ENCODE measurements around the gene DGKD. TPM values are rescaled to one million over a fixed set of nuclear protein-coding genes. Genes with fewer than 3 reads are reported as not detected.
A peak's percentile ranks its signal among the peaks of the same experiment; 100 is the strongest.

The DGKD gene
- polyA plus RNA-seq, 3 donors = 14.5 to 67.5 (median 16.6) TPM

DNA sequence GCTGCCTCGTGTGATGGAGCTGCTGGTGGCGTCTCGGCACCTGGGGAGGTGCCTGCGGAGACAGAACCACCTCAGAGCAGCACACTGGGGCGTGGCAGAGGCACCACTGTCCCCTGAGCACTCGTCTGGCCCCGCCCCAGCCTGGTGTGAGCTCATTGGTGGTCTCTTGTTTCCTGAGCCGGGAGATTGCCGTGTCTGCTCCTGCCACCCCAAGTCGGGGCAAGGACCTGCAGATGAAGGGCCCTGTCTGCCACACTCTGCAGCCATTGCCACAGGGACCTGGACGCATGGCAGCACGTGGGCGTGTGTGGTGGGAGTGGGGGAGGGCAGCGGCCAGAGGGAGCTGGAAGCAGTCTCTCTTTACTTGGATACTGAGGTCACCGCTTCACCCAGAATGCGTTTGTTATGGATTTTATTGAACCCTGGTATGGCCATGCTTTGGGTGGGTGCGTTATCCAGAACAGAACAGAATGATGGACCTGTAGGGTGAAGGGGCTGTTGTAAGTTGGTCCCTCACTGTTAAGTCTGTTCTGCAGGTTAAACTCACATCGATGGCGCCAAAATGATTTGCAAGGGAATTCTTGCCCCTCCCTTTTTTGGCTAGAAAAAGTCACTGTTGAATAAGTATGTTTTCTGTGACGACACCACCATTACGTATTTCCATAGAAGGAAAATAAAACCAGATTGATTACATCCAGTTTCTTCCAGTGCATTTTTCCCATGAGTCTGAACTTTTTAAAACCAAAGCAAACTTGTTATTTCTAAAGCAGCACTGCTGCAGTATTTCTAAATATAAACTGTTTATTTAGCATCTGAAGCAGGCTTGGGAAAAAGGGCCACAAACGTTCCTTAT, 120.2 kb downstream of the DGKD start:
- no peaks in the 10 kb centered on the region for H3K79me2 ChIP-seq (ENCODE audit: insufficient read depth, low read length)
- H3K9me3 ChIP-seq (replicated peaks in 1 of 2; ENCODE audit: control insufficient read depth in 1 of 2, insufficient read depth in 1 of 2, low read length in 2 of 2) = no peaks in the 10 kb centered on the region
- Mint-ChIP-seq H3K4me3 (no peak overlapping the region), H3K4me1 (no peaks in the 10 kb centered on the region), H3K27me3 (ENCODE audit: low read depth in 3 of 3) (peaks cover 0 to 2% (median 0%) of the 10 kb centered on the region in 3 donors), H3K36me3 (peaks cover 54 to 72% of the 10 kb centered on the region in 2 donors), H3K27ac (peak overlapping the region in 3 of 7 donors; percentile 4 to 62 (median 18)), H3K9me3 (peaks cover 0 to 2% (median 1%) of the 10 kb centered on the region in 7 donors)
- H3K27ac ChIP-seq (ENCODE audit: low read depth in 1 of 2, low read length in 2 of 2) = no peak overlapping the region
- WGBS (ENCODE audit: insufficient coverage) = 94% methylated on average over 18 of the region's 22 CpGs
- H3K4me1 ChIP-seq (ENCODE audit: control insufficient read depth in 1 of 2, insufficient read depth in 2 of 2, low read length in 2 of 2) = no peaks in the 10 kb centered on the region
- no peak overlapping the region for H2AFZ ChIP-seq (ENCODE audit: insufficient read depth, low read depth, low read length, poor library complexity, severe bottlenecking)
- no peak for DNase-seq
- intact Hi-C loops (cut with micrococcal nuclease) = no loop called here
- no peak overlapping the region for H3K4me3 ChIP-seq (replicated peaks in 1 of 3; ENCODE audit: low read depth in 2 of 3, low read length in 3 of 3)
- no peaks in the 10 kb centered on the region for H3K27me3 ChIP-seq (ENCODE audit: control insufficient read depth in 2 of 2, insufficient read depth in 2 of 2, low read length in 2 of 2)
- TF ChIP-seq, protein P1, sequence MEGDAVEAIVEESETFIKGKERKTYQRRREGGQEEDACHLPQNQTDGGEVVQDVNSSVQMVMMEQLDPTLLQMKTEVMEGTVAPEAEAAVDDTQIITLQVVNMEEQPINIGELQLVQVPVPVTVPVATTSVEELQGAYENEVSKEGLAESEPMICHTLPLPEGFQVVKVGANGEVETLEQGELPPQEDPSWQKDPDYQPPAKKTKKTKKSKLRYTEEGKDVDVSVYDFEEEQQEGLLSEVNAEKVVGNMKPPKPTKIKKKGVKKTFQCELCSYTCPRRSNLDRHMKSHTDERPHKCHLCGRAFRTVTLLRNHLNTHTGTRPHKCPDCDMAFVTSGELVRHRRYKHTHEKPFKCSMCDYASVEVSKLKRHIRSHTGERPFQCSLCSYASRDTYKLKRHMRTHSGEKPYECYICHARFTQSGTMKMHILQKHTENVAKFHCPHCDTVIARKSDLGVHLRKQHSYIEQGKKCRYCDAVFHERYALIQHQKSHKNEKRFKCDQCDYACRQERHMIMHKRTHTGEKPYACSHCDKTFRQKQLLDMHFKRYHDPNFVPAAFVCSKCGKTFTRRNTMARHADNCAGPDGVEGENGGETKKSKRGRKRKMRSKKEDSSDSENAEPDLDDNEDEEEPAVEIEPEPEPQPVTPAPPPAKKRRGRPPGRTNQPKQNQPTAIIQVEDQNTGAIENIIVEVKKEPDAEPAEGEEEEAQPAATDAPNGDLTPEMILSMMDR (IDR thresholded peaks at IDR 0.05) = no peak
- peaks cover 25% of the 10 kb centered on the region for H4K20me1 ChIP-seq (ENCODE audit: insufficient read depth, low read length)
- no peak overlapping the region for H3K9ac ChIP-seq (ENCODE audit: insufficient read depth, low read length, poor library complexity, severe bottlenecking)
- no peak overlapping the region for H3K4me2 ChIP-seq (replicated peaks; ENCODE audit: extremely low read depth, low read length, poor library complexity, severe bottlenecking)
- H3K36me3 ChIP-seq (replicated peaks in 1 of 2; ENCODE audit: control insufficient read depth in 1 of 2, insufficient read depth in 2 of 2, low read length in 2 of 2) = peaks cover 46 to 77% of the 10 kb centered on the region in 2 donors

DNA sequence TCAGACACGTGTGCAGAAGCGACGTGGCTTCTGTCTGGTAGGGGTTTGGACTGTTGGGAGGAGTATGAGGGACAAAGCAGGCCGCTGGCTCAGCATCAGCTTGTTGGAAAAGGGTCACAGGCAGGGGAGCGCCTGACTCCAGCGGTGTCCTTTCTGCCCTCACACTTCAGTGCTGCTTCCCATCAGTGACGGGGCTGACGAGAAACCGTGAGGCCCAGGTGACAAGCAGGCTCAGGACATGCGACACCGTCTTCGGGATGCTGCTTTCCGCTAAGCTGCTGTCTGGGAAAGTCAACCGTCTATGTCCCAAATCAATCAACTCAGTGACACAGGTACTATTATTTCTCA, 121.7 kb downstream of the DGKD start:
- H3K27me3 Mint-ChIP-seq (ENCODE audit: low read depth in 3 of 3) = peaks cover 0 to 2% (median 0%) of the 10 kb centered on the region in 3 donors
- Histone ChIP-seq H3K27me3 (ENCODE audit: control insufficient read depth in 2 of 2, insufficient read depth in 2 of 2, low read length in 2 of 2) (no peaks in the 10 kb centered on the region), H3K4me1 (ENCODE audit: control insufficient read depth in 1 of 2, insufficient read depth in 2 of 2, low read length in 2 of 2) (no peaks in the 10 kb centered on the region), H3K4me3 (replicated peaks in 1 of 3; ENCODE audit: low read depth in 2 of 3, low read length in 3 of 3) (no peak overlapping the region), H3K9ac (ENCODE audit: insufficient read depth, low read length, poor library complexity, severe bottlenecking) (no peak overlapping the region), H3K79me2 (ENCODE audit: insufficient read depth, low read length) (no peaks in the 10 kb centered on the region), H3K36me3 (replicated peaks in 1 of 2; ENCODE audit: control insufficient read depth in 1 of 2, insufficient read depth in 2 of 2, low read length in 2 of 2) (peaks cover 31 to 69% of the 10 kb centered on the region in 2 donors), H3K4me2 (replicated peaks; ENCODE audit: extremely low read depth, low read length, poor library complexity, severe bottlenecking) (no peak overlapping the region), H2AFZ (ENCODE audit: insufficient read depth, low read depth, low read length, poor library complexity, severe bottlenecking) (no peak overlapping the region), H4K20me1 (ENCODE audit: insufficient read depth, low read length) (peaks cover 12% of the 10 kb centered on the region), H3K9me3 (replicated peaks in 1 of 2; ENCODE audit: control insufficient read depth in 1 of 2, insufficient read depth in 1 of 2, low read length in 2 of 2) (no peaks in the 10 kb centered on the region), H3K27ac (ENCODE audit: low read depth in 1 of 2, low read length in 2 of 2) (no peak overlapping the region)
- peaks cover 0 to 2% (median 1%) of the 10 kb centered on the region in 7 donors for H3K9me3 Mint-ChIP-seq
- peak overlapping the region in 2 of 7 donors; percentile 7 to 21 for H3K27ac Mint-ChIP-seq
- H3K4me3 Mint-ChIP-seq = no peak overlapping the region
- H3K4me1 Mint-ChIP-seq = no peaks in the 10 kb centered on the region
- intact Hi-C loops (cut with micrococcal nuclease) = no loop called here
- WGBS (ENCODE audit: insufficient coverage) = 97% methylated on average over 12 of the region's 14 CpGs
- DNase-seq = no peak
- TF ChIP-seq, protein P1 (IDR thresholded peaks at IDR 0.05) = no peak
- H3K36me3 Mint-ChIP-seq = peaks cover 44 to 67% of the 10 kb centered on the region in 2 donors
